GM21447 (cell line): Measurements from ENCODE around the gene SAMHD1.
"Not testable (repeated sequence)": the region's sequence is repeated elsewhere in the genome, so short reads cannot be mapped to it uniquely, and the experiment has no call there.

Experiments used
- ATAC-seq: cut with Tn5 transposase; IDR thresholded peaks from one replicate; pipeline ENCODE4 v1.9.1; 2021; ENCODE audit not compliant: unreplicated experiment

Gene SAMHD1

GRCh38 chr20:36917943-36918342, 33.6 kb downstream of the SAMHD1 start:
- no peak for ATAC-seq

DNA sequence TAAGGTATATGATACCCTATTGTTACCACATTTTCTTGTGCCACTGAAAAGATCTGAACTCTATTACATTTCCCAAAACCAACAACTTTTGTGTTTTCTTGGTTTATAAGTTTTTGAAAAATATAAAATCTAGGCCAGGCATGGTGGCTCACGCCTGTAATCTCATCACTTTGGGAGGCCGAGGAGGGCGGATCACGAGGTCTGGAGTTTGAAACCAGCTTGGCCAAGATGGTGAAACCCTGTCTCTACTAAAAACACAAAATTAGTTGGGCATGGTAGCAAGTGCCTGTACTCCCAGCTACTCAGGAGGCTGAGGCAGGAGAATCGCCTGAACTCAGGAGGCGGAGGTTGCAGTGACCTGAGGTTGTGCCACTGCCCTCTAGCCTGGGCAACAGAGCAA, 34.3 kb downstream of the SAMHD1 start:
- ATAC-seq = no peak

DNA sequence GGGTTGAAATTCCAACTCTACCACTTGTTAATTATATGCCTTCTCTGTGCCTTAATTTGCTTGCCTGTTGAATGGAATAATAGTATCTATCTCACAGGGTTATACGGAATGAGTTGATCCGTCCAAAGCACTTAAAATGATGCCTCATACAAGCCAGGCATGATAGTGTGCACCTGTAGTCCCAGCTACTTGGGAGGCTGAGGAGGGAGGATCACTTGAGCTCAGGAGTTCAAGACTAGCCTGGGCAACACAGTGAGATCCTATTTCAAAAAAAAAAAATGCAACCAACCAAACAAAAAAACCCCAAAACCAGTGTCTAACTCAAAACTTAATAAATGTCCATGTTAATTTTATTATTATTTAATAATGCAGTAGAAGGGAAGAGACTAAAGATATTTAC, 35.3 kb downstream of the SAMHD1 start:
- ATAC-seq = no peak

DNA sequence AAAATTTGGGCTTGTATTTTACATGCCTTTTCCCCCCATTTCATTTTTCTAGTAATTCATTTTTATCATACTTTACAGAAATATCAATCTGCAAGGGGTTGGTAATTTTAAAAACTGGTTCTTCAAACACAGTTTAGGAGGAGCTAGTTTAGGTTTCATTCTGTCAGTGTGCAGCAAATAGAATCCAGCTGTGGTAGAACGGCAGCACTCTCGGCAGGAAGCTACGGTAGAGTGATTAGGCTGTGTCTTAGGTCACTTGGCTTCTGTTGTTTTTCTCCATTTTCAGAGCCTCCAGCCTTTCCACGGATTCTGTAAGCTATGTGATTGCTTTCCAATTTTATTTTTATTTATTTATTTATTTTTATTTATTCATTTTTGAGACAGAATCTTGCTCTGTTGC, 42.9 kb downstream of the SAMHD1 start:
- ATAC-seq = no peak

DNA sequence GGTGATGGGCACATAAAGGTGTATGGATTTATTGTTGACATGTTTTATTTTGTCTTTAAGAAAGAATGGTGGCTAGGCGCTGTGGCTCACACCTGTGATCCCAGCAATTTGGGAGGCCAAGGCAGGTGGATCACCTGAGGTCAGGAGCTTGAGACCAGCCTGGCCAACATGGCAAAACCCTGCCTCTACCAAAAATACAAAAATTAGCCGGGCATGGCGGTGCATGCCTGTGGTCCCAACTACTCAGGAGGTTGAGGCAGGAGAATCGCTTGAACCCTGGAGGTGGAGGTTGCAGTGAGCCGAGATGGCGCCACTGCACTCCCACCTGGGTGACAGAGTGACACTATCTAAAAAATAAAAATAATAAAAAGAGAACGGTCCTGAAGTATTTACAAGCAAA, 45.4 kb downstream of the SAMHD1 start:
- not testable (repeated sequence) for ATAC-seq

DNA sequence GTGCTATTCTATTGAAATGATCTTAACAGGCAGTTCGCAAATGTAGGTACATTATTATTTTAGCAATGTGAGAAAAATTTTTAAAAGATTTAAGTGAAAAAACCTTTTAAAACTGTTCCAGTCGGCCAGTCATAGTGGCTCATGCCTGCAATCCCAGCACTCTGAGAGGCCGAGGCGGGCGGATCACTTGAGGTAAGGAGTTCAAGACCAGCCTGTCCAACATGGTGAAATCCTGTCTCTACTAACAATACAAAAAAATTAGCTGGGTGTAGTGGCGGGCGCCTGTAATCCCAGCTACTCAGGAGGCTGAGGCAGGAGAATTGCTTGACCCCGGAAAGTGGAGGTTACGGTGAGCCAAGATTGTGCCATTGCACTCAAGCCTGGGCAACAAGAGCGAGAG, 45.9 kb downstream of the SAMHD1 start:
- ATAC-seq = not testable (repeated sequence)

GRCh38 chr20:36904690-36905089, 46.8 kb downstream of the SAMHD1 start:
- no peak for ATAC-seq

DNA sequence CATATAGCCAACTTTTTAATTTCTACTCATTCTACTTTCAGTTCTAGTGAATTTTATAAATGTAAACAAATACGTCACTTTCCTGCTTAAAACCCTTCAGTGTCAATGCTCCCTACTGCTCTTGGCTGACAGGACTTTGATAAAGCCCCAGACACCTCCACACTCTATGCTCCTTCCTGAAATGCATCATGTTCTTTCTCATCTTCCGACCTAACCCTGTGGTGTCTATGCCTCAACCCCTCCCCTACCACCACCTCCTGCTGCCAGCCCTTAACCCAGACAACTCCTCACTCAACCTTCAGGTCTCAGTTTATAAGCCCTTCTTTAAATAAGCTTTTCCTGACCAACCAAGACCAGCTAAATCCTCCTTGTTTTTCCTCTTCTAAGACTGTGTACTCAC, 56.5 kb downstream of the SAMHD1 start:
- ATAC-seq = no peak

DNA sequence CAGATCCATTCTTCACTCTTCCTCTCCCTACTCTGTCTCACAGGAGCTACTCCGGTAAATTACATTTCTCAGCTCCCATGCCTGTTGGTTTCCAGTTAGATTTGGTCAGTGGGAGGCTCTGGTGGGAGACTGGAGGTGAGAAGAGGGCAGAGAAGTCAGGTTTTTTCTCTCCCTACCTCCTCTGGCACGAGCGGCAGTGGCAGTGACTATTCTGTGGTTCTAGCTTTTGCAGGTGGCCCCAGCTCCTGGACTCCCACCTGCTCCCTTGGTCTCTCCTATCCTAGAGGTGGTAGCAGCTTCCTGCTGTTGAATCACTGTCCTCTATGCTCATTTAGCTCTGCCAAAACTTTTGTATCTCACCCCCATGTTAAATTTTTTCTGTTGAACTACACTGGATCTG, 57.7 kb downstream of the SAMHD1 start:
- ATAC-seq = no peak

DNA sequence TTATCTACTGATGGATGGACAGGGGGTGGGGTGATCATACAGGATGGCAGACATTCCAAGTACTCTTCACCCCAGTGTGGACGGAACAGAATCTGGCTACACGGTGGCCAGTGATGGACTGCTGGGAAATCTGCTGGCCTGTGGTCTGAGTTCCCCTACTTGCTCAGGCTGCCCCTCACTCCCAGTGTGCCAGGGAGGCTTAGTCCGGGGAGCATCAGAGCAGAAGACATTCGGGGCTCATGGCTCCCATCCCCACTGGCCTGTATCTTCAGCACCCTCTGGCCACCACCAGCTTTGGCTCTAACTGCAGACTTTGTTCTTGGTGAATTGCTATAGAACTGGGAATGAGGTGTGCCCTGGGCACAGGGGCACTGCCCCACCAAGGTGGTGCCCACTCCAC, 60.3 kb downstream of the SAMHD1 start:
- ATAC-seq = no peak

DNA sequence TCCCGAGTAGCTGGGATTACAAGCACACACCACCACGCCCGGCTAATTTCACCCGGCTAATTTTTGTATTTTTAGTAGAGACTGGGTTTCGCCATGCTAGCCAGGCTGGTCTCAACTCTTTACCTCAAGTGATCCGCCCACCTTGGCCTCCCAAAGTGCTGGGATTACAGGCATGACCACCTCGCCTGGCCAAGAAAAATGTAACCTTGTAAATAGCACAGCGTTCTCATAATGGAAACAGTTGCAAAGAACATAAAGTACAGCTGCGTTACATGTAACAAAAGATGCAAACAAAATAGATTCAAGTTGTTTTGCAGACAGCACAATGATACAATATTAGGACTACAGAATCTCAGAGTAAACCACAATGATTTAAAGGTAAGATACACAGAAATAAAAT, 60.9 kb downstream of the SAMHD1 start:
- ATAC-seq = no peak

GRCh38 chr20:36888880-36889516, 62.5 kb downstream of the SAMHD1 start:
- no peak for ATAC-seq

- ATAC-seq = no peak
Observed at GRCh38 chr20:36887752-36888090, 63.8 kb downstream of the SAMHD1 start.

GRCh38 chr20:36886859-36887751, 64.4 kb downstream of the SAMHD1 start:
- peak; percentile 81 for ATAC-seq

DNA sequence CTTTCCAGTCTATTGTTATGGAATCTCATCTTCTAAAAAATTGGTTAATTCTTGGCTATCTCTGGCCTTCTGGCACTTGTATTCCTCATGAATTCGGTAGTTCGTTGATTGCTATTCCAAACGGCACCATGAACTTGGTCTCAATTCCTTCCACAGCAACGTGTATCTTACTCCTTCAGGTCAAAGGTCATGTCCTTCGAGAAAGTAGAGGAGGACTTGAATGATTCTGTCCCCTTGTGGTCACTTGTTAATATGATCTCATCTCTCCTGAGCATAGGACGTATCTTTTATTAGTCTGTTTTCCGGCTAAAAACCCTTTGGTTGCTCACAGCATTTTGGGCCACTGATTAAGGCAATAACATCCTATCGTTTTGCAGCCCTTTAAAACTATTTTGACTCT, 66.2 kb downstream of the SAMHD1 start:
- ATAC-seq = no peak

- no peak for ATAC-seq
Observed at GRCh38 chr20:36883977-36884535, 67.5 kb downstream of the SAMHD1 start.

DNA sequence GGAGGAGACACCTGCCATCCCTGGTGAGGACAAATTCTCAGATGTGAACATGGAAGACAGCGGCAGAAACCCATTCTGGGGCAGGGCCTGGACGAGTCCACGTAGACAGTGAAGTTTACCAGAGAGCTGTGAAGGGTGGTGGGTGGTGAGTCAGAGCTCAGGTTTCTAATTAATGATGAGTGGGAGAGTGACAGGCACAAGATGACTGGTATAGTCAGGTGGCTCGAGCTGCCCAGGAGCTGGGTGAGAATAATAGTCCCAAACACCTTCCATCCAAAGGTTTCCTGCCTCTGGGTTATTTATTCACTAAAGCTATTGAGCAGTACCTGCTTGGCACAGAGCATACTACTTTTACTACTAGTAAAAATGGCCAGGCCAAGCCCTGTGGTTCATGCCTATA, 69.6 kb downstream of the SAMHD1 start:
- ATAC-seq = no peak

- no peak for ATAC-seq
Observed at GRCh38 chr20:36881331-36881730, 70.2 kb downstream of the SAMHD1 start.

- ATAC-seq = no peak
Observed at GRCh38 chr20:36880741-36881250, 70.7 kb downstream of the SAMHD1 start.

DNA sequence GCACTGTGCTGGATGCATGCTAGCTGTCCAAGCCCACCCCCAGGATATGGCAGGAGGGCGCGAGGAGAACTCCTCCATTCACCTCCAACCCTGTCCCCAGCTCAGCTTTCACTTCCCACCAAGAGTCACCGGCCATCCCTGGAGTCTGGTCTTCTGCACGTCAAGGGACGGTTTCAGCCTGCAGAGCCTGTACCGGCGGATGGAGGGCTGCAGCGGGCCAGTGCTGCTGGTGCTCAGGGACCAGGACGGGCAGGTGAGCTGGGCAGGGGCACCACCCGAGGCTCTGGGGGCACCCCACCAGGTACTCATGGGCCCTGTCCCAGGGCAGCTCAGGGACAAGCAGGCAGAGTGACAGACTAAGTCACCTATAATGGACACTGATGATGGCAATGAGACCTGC, 72.6 kb downstream of the SAMHD1 start:
- ATAC-seq = no peak

- no peak for ATAC-seq
Observed at GRCh38 chr20:36876473-36876833, 75.1 kb downstream of the SAMHD1 start.
